C4-2B (cell line): ENCODE results near the gene ANG.

Source experiments
- CTCF ChIP-seq: fragments of 450-650 bp; conservative IDR thresholded peaks from 2 replicates; pipeline ENCODE4 v1.5.1; 2017; ENCODE audit warnings: mild to moderate bottlenecking
- ZFX ChIP-seq: fragments of 450-650 bp; IDR thresholded peaks from 2 replicates; pipeline ENCODE4 v1.6.1; 2017

- TF ChIP-seq CTCF: no peak
- no peak for TF ChIP-seq ZFX
Measured at GRCh38 chr14:20659336-20659735, 29.2 kb upstream of the ANG start.
